ENCODE measurements around the gene FOXN3.
"Not testable (repeated sequence)": the region's sequence is repeated elsewhere in the genome, so short reads cannot be mapped to it uniquely, and the experiment has no call there.

FOXN3 gene

GRCh38 chr14:89277203-89277602, 139.8 kb downstream of the FOXN3 start:
- DNase-seq (ENCODE audit: low read depth) = no peak

GRCh38 chr14:89276424-89276975, 140.5 kb downstream of the FOXN3 start:
- no peak for DNase-seq (ENCODE audit: low read depth)

- DNase-seq (ENCODE audit: low read depth) = no peak
Measured at GRCh38 chr14:89270439-89271227, 146.4 kb downstream of the FOXN3 start.

- DNase-seq (ENCODE audit: low read depth) = no peak
Measured at GRCh38 chr14:89269404-89269803, 147.6 kb downstream of the FOXN3 start.

- no peak for DNase-seq (ENCODE audit: low read depth)
Measured at GRCh38 chr14:89268514-89268913, 148.5 kb downstream of the FOXN3 start.

GRCh38 chr14:89267656-89268055, 149.4 kb downstream of the FOXN3 start:
- no peak for DNase-seq (ENCODE audit: low read depth)

GRCh38 chr14:89267163-89267562, 149.9 kb downstream of the FOXN3 start:
- DNase-seq (ENCODE audit: low read depth) = no peak

- DNase-seq (ENCODE audit: low read depth) = no peak
Measured at GRCh38 chr14:89266754-89267153, 150.3 kb downstream of the FOXN3 start.

GRCh38 chr14:89265234-89265633, 151.8 kb downstream of the FOXN3 start:
- no peak for DNase-seq (ENCODE audit: low read depth)

- DNase-seq (ENCODE audit: low read depth) = no peak
Measured at GRCh38 chr14:89264196-89264800, 152.7 kb downstream of the FOXN3 start.

GRCh38 chr14:89262041-89262440, 155.0 kb downstream of the FOXN3 start:
- no peak for DNase-seq (ENCODE audit: low read depth)

GRCh38 chr14:89260898-89261297, 156.1 kb downstream of the FOXN3 start:
- no peak for DNase-seq (ENCODE audit: low read depth)

- no peak for DNase-seq (ENCODE audit: low read depth)
Measured at GRCh38 chr14:89259951-89260609, 157.0 kb downstream of the FOXN3 start.

GRCh38 chr14:89258728-89259273, 158.2 kb downstream of the FOXN3 start:
- DNase-seq (ENCODE audit: low read depth) = no peak

- no peak for DNase-seq (ENCODE audit: low read depth)
Measured at GRCh38 chr14:89256951-89257350, 160.1 kb downstream of the FOXN3 start.

- DNase-seq (ENCODE audit: low read depth) = no peak
Measured at GRCh38 chr14:89256283-89256682, 160.8 kb downstream of the FOXN3 start.

- DNase-seq (ENCODE audit: low read depth) = no peak
Measured at GRCh38 chr14:89255852-89256251, 161.2 kb downstream of the FOXN3 start.

- no peak for DNase-seq (ENCODE audit: low read depth)
Measured at GRCh38 chr14:89255012-89255411, 162.0 kb downstream of the FOXN3 start.

GRCh38 chr14:89254166-89254909, 162.7 kb downstream of the FOXN3 start:
- DNase-seq (ENCODE audit: low read depth) = no peak

- DNase-seq (ENCODE audit: low read depth) = no peak
Measured at GRCh38 chr14:89252887-89253532, 164.0 kb downstream of the FOXN3 start.

GRCh38 chr14:89251061-89251460, 166.0 kb downstream of the FOXN3 start:
- no peak for DNase-seq (ENCODE audit: low read depth)

GRCh38 chr14:89250655-89250975, 166.4 kb downstream of the FOXN3 start:
- not testable (repeated sequence) for DNase-seq (ENCODE audit: low read depth)
